MV-4-11 (cell line): ENCODE data around the gene ACTR6.
"Not testable (repeated sequence)": the region's sequence is repeated elsewhere in the genome, so short reads cannot be mapped to it uniquely, and the experiment has no call there.

Experiments used
- DNase-seq: peaks from one replicate; lab custom pipeline; 2025; lab: John Stamatoyannopoulos, UW

The ACTR6 gene

GRCh38 chr12:100185361-100185894 is 15.2 kb upstream of the ACTR6 start:
- DNase-seq: peak; percentile 89

GRCh38 chr12:100186071-100186470 is 14.5 kb upstream of the ACTR6 start:
- DNase-seq: peak; percentile 56

- DNase-seq: no peak
Observed at GRCh38 chr12:100187068-100187467, 13.5 kb upstream of the ACTR6 start.

- DNase-seq: no peak
Observed at GRCh38 chr12:100187857-100188519, 12.6 kb upstream of the ACTR6 start.

GRCh38 chr12:100188888-100189635 is 11.6 kb upstream of the ACTR6 start:
- not testable (repeated sequence) for DNase-seq

- peak; percentile 55 for DNase-seq
Observed at GRCh38 chr12:100189636-100190394, 10.8 kb upstream of the ACTR6 start.

- DNase-seq: no peak
Observed at GRCh38 chr12:100193085-100193484, 7.5 kb upstream of the ACTR6 start.

GRCh38 chr12:100197486-100197885 is 3.1 kb upstream of the ACTR6 start:
- no peak for DNase-seq

GRCh38 chr12:100199023-100199346 is 1.6 kb upstream of the ACTR6 start:
- DNase-seq: no peak

GRCh38 chr12:100199347-100200149 is 1.1 kb upstream of the ACTR6 start:
- peak; percentile 30 for DNase-seq

GRCh38 chr12:100201604-100202423 is 1.2 kb downstream of the ACTR6 start:
- DNase-seq: no peak

GRCh38 chr12:100207311-100207710 is 6.7 kb downstream of the ACTR6 start:
- DNase-seq: no peak

GRCh38 chr12:100208834-100209233 is 8.2 kb downstream of the ACTR6 start:
- no peak for DNase-seq

GRCh38 chr12:100211698-100212097 is 11.1 kb downstream of the ACTR6 start:
- no peak for DNase-seq

GRCh38 chr12:100213016-100213891 is 12.6 kb downstream of the ACTR6 start:
- DNase-seq: no peak

- no peak for DNase-seq
Observed at GRCh38 chr12:100214518-100214917, 13.9 kb downstream of the ACTR6 start.

- DNase-seq: no peak
Observed at GRCh38 chr12:100215209-100215608, 14.6 kb downstream of the ACTR6 start.

- DNase-seq: no peak
Observed at GRCh38 chr12:100216337-100216736, 15.7 kb downstream of the ACTR6 start.

GRCh38 chr12:100219328-100220109 is 18.9 kb downstream of the ACTR6 start:
- no peak for DNase-seq
